Measurements from ENCODE around the gene TRIB2. TPM values are rescaled to one million over a fixed set of nuclear protein-coding genes. Genes with fewer than 3 reads are reported as not detected.
A peak's percentile ranks its signal among the peaks of the same experiment; 100 is the strongest.

Gene TRIB2
- total RNA-seq, 1 experiment from 2014 or later, result 100.0 TPM

- no TSS peak for BruUV-seq (replicated peaks)
- TF ChIP-seq EZH2 (IDR thresholded peaks at IDR 0.05; ENCODE audit: borderline replicate concordance, low read depth, low read length, poor library complexity, severe bottlenecking), result no peak
- TF ChIP-seq CTCF (conservative IDR thresholded peaks at IDR 0.05; ENCODE audit: low read depth, low read length), result 0 out of 2 replicates have a peak, but pooled peaks have one; percentile 28
- H3K36me3 ChIP-seq (ENCODE audit: insufficient read depth, low read length, poor library complexity, severe bottlenecking), result peaks cover 47% of the 10 kb centered on the region
- H3K27ac ChIP-seq (ENCODE audit: low read depth, low read length, poor library complexity, severe bottlenecking), result no peak overlapping the region
- H3K9me3 ChIP-seq (ENCODE audit: low read depth, low read length, poor library complexity, severe bottlenecking), result no peaks in the 10 kb centered on the region
- H3K27me3 ChIP-seq (replicated peaks; ENCODE audit: insufficient read depth, low read depth, low read length, poor library complexity), result no peaks in the 10 kb centered on the region
- peak overlapping the region; percentile 87 for H3K4me3 ChIP-seq (ENCODE audit: low read depth, low read length, poor library complexity, severe bottlenecking)
- peaks cover 36% of the 10 kb centered on the region for H3K4me1 ChIP-seq (ENCODE audit: insufficient read depth, low read length, poor library complexity, severe bottlenecking)
- DNase-seq (ENCODE audit: low spot score), result no peak
- CTCF ChIA-PET, result no interaction called here
- POLR2A ChIA-PET (ENCODE audit: low non-redundant PET), result interaction anchor here (0.7 kb wide), 1 partner anchor 17 kb away, joined by 3 read pairs; no protein-coding TSS in a partner anchor
- intact Hi-C loops (cut with micrococcal nuclease; ENCODE audit: unreplicated experiment), result no loop called here
Observed at GRCh38 chr2:12722447-12723316, 5.9 kb downstream of the TRIB2 start.

- peaks cover 58% of the 10 kb centered on the region for H3K36me3 ChIP-seq (ENCODE audit: insufficient read depth, low read length, poor library complexity, severe bottlenecking)
Observed at GRCh38 chr2:12723736-12724463, 7.2 kb downstream of the TRIB2 start.

More at GRCh38 chr2:12723736-12724463, 7.2 kb downstream of the TRIB2 start:
- no peak for DNase-seq (ENCODE audit: low spot score)
- H3K4me1 ChIP-seq (ENCODE audit: insufficient read depth, low read length, poor library complexity, severe bottlenecking), result peaks cover 36% of the 10 kb centered on the region
- no peak overlapping the region for H3K4me3 ChIP-seq (ENCODE audit: low read depth, low read length, poor library complexity, severe bottlenecking)
- TF ChIP-seq CTCF (conservative IDR thresholded peaks at IDR 0.05; ENCODE audit: low read depth, low read length) (no peak), EZH2 (IDR thresholded peaks at IDR 0.05; ENCODE audit: borderline replicate concordance, low read depth, low read length, poor library complexity, severe bottlenecking) (no peak)
- ChIA-PET CTCF (no interaction called here), POLR2A (ENCODE audit: low non-redundant PET) (interaction anchor here (0.5 kb wide), 1 partner anchor 10 kb away, joined by 14 read pairs; no protein-coding TSS in a partner anchor)
- no TSS peak for BruUV-seq (replicated peaks)
- H3K27me3 ChIP-seq (replicated peaks; ENCODE audit: insufficient read depth, low read depth, low read length, poor library complexity), result no peaks in the 10 kb centered on the region
- no peak overlapping the region for H3K27ac ChIP-seq (ENCODE audit: low read depth, low read length, poor library complexity, severe bottlenecking)
- no peaks in the 10 kb centered on the region for H3K9me3 ChIP-seq (ENCODE audit: low read depth, low read length, poor library complexity, severe bottlenecking)
- intact Hi-C loops (cut with micrococcal nuclease; ENCODE audit: unreplicated experiment), result no loop called here
